Sigmoid colon (tissue), 4 donors: ENCODE results near the gene IRX6.

Experiments
- POLR2A ChIP-seq, 2 donors: fragments of 450-650 bp; IDR thresholded peaks; one replicate each; pipeline ENCODE4 v1.6.1; 2016; ENCODE audit warnings: antibody characterized with exemption in 2 of 2, mild to moderate bottlenecking in 2 of 2, moderate library complexity in 2 of 2
- POLR2AphosphoS5 ChIP-seq, 4 donors: sonication (generic); formaldehyde crosslinking; IDR thresholded peaks; one replicate each; pipeline ENCODE4 v1.6.1; 2017; ENCODE audit warnings: antibody characterized with exemption in 4 of 4
- TF ChIP-seq, protein P1 (sequence below), 4 experiments: fragments of 450-650 bp in 3 of 4; fragments of 200-600 bp in 1 of 4; IDR thresholded peaks; one replicate each; pipeline ENCODE4 v1.5.1; 2016 to 2019; ENCODE audit warnings: antibody characterized with exemption in 4 of 4, mild to moderate bottlenecking in 3 of 4, moderate library complexity in 2 of 4

DNA sequence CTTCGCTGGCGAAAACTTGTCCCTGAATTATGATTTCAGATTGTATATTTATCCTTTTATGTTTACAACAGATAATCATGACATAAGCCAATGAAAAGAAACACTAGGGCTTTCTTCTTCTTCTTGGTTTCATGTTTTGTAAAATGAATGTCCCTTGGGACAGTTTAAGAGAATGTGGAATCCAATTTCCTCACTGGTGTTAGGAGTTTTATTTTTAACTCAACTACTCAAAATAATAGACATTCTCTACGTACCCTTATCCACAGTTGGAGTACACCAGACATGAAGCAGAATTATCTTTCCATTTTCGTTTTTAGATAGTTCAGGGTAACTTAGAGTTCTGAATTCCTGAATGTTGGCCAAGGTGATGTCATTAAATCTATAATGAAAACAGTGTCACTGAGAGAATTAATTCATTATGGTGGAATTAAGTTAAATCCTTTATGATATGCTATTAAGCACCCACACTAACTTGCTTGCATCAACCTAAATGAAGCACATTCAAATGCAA is 43.4 kb downstream of the IRX6 start:
- TF ChIP-seq, protein P1, sequence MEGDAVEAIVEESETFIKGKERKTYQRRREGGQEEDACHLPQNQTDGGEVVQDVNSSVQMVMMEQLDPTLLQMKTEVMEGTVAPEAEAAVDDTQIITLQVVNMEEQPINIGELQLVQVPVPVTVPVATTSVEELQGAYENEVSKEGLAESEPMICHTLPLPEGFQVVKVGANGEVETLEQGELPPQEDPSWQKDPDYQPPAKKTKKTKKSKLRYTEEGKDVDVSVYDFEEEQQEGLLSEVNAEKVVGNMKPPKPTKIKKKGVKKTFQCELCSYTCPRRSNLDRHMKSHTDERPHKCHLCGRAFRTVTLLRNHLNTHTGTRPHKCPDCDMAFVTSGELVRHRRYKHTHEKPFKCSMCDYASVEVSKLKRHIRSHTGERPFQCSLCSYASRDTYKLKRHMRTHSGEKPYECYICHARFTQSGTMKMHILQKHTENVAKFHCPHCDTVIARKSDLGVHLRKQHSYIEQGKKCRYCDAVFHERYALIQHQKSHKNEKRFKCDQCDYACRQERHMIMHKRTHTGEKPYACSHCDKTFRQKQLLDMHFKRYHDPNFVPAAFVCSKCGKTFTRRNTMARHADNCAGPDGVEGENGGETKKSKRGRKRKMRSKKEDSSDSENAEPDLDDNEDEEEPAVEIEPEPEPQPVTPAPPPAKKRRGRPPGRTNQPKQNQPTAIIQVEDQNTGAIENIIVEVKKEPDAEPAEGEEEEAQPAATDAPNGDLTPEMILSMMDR (IDR thresholded peaks at IDR 0.05): no peak
- TF ChIP-seq POLR2AphosphoS5 (IDR thresholded peaks at IDR 0.05): no peak
- TF ChIP-seq POLR2A (IDR thresholded peaks at IDR 0.05): no peak
